Measurements from ENCODE around the gene ZDHHC13. TPM values are rescaled to one million over a fixed set of nuclear protein-coding genes. Genes with fewer than 3 reads are reported as not detected.

Gene ZDHHC13
- total and polyA plus RNA-seq, 10 of the 15 experiments (the other 5 are each of a cell fraction or from before 2014, with no cell fraction given): 8.5 to 34.2 (median 20.4) TPM

GRCh38 chr11:19105011-19105410 lies 12.0 kb upstream of the ZDHHC13 start:
- Histone ChIP-seq H3K4me1 (ENCODE audit: control insufficient read depth, insufficient read depth, low read length) (no peaks in the 10 kb centered on the region), H2AFZ (ENCODE audit: control insufficient read depth, low read depth, low read length) (no peak overlapping the region), H3K9ac (ENCODE audit: control insufficient read depth, insufficient read depth, low read length) (no peak overlapping the region), H3K27ac (ENCODE audit: control insufficient read depth, insufficient read depth) (no peak overlapping the region), H3K4me2 (ENCODE audit: control insufficient read depth, insufficient read depth) (no peak overlapping the region), H3K79me2 (ENCODE audit: control insufficient read depth, insufficient read depth, low read length) (no peaks in the 10 kb centered on the region), H4K20me1 (ENCODE audit: control insufficient read depth, insufficient read depth) (no peaks in the 10 kb centered on the region), H3K9me3 (replicated peaks; ENCODE audit: control insufficient read depth, insufficient read depth, low read length) (no peaks in the 10 kb centered on the region; the same call in 2 of the 3 replicates), H3K4me3 (no peak overlapping the region), H3K36me3 (ENCODE audit: control insufficient read depth in 2 of 2, insufficient read depth in 2 of 2, low read length in 1 of 2) (no peaks in the 10 kb centered on the region), H3K27me3 (replicated peaks in 1 of 2; ENCODE audit: control insufficient read depth in 2 of 2, insufficient read depth in 2 of 2, low read length in 1 of 2) (no peaks in the 10 kb centered on the region)
- intact Hi-C loops (cut with micrococcal nuclease; ENCODE audit: unreplicated experiment) (no loop called here), in situ Hi-C loops (cut with MboI) (no loop called here)
- ChIA-PET SMC1A (ENCODE audit: uncharacterized antibody, unreplicated experiment) (no interaction called here), POLR2A (no interaction called here), CTCF (interaction anchor here (2.0 kb wide), 1 partner anchor 28 kb away, joined by 14 read pairs; no protein-coding TSS in a partner anchor), RAD21 (ENCODE audit: unreplicated experiment) (no interaction called here)
- no peak for ATAC-seq
- no peak for FAIRE-seq
- BruUV-seq (replicated peaks): no TSS peak
- DNase-seq (ENCODE audit: low read depth, low spot score): no peak
- 6% methylated on average over 1 of the region's 1 CpG for whole genome bisulfite sequencing (ENCODE audit: insufficient coverage, insufficient replicate concordance, low lambda C conversion rate, missing lambda C conversion rate)
- TF ChIP-seq RBBP5 (conservative IDR thresholded peaks at IDR 0.05) (no peak), RELB (IDR thresholded peaks at IDR 0.05; ENCODE audit: low read depth) (no peak), EZH2 (IDR thresholded peaks at IDR 0.05; ENCODE audit: borderline replicate concordance, control insufficient read depth, low read depth, low read length) (no peak), CTCF (IDR thresholded peaks at IDR 0.05 in 2 of 3, conservative IDR thresholded peaks at IDR 0.05 in 1 of 3; ENCODE audit: control insufficient read depth in 2 of 3, extremely low read depth in 1 of 3, insufficient read depth in 1 of 3, low read depth in 3 of 3, low read length in 3 of 3) (no peak), HDAC2 (IDR thresholded peaks at IDR 0.05) (no peak), ZNF592 (IDR thresholded peaks at IDR 0.05) (no peak), ZBTB4 (CRISPR knock-in tag; IDR thresholded peaks at IDR 0.05) (no peak), IRF3 (IDR thresholded peaks at IDR 0.05) (no peak), E2F4 (IDR thresholded peaks at IDR 0.05; ENCODE audit: low read depth, low read length) (no peak), EGR1 (IDR thresholded peaks at IDR 0.05; ENCODE audit: borderline replicate concordance in 1 of 2, low read depth in 2 of 2, low read length in 2 of 2) (no peak)
